ENCODE data around the gene SUN5.

SUN5 gene

GRCh38 chr20:32995802-32996201, 8.4 kb downstream of the SUN5 start:
- no peak for DNase-seq (ENCODE audit: low read depth in 2 of 2)

- DNase-seq (ENCODE audit: low read depth in 2 of 2) = no peak
Measured at GRCh38 chr20:32993496-32994050, 10.7 kb downstream of the SUN5 start.

- no peak for DNase-seq (ENCODE audit: low read depth in 2 of 2)
Measured at GRCh38 chr20:32991792-32992641, 12.2 kb downstream of the SUN5 start.

DNA sequence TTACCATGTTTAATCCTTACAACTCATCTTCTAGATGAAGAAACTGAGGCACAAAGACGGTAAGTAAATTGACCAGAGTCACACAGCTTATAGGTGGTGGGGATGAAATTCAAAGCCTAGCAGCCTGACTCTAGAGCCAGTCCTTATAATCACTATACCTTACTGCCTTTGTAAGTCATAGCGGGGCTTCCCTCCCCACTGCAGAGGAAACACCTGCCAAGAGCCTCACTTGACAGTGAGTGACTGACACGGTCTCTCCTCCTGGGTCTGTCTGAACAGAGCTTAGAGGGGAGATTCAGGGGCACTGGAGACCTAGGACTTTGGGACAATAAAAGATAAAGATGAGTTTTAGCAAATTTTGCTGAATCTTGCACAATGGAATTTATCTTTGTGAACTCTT, 12.8 kb downstream of the SUN5 start:
- no peak for DNase-seq (ENCODE audit: low read depth in 2 of 2)

DNA sequence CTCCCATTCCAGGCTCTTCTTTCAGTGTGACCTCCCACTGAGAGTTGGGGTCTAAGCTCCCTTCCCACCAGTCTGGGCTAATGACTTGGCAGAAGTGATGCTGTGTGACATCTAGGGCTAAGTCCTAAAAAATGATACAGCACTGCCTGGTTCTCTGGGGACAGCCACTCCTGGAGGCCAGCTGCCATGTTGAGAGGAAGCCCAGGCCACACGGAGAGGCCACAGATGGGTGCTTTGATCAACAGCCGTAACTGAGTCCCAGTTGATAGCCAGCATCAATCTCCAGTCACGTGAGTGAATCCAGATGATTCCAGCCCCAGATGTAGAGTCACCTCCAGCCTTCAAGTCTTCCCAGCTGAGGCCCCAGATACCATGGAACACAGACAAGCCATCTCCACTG, 13.8 kb downstream of the SUN5 start:
- DNase-seq (ENCODE audit: low read depth in 2 of 2) = no peak

- DNase-seq (ENCODE audit: low read depth in 2 of 2) = no peak
Measured at GRCh38 chr20:32989507-32990283, 14.5 kb downstream of the SUN5 start.

GRCh38 chr20:32988008-32988407, 16.2 kb downstream of the SUN5 start:
- no peak for DNase-seq (ENCODE audit: low read depth in 2 of 2)

DNA sequence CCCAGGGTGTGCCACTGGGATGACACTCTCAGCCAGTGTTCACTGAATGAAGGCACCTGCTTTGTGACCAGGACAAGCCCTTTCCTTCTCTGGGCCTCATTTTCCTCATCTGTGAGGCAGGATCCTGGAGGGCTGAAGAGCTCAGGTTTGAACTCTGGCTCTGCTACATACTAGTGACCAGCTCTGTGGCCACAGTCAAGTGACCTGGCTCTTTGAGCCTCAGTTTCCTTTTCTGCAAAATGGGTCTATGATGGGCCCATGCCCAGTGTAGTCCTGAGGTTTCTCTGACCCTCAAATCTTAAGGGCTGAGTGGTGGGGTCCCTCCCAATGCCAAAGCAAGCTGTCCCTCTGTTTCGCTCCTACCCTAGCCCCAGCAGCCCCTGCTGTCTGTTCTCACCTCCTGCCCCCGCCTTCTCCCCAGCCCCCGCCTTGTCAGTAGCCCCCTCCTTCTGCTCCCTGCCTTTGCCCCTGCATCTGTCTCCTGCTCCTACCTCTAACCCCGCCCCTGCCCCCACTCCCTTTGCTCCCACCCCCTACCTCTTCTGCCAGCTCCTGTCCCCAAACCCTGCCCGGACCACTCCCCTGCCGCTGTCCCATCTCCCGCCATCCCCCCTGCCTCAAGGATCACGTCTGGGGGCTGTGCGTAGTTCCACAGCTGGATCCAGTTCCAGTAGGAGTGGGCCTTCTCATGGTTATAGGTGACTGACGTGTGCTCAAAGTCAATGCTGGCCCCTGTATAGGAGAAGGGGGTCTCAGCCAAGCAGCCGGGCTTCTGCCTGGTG, 17.0 kb downstream of the SUN5 start:
- no peak for DNase-seq (ENCODE audit: low read depth in 2 of 2)

DNA sequence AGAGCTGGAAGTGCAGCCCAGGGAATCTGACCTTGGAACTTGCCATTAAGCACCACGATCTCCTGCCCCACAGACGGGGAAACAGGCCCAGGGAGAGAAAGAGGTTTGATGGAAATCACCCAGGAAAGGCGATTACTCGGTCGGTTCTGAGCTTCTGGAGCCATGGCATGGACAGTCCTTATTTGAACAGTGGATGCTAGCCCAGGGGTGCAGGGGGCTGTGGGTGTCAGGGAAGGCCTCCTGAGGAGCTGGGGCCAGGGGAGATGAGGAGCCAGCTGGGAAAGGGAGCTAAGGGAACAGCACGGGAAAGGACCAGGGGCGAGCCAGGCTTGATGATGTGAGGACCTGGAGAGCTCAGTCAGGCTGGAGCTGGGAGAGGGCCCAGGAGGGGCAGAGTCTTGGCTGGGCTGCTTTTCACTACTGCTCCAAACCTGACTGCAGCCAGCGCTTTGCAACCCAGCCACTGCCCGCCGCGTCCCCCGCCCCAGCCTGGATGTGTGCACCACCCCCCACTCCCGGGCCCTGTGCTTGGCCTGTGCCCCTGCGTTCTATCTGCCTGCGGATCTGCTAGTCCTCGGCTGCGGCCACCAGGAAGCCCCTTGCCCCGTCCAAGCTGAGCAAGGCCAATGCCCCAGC, 17.8 kb downstream of the SUN5 start:
- DNase-seq (ENCODE audit: low read depth in 2 of 2) = no peak

DNA sequence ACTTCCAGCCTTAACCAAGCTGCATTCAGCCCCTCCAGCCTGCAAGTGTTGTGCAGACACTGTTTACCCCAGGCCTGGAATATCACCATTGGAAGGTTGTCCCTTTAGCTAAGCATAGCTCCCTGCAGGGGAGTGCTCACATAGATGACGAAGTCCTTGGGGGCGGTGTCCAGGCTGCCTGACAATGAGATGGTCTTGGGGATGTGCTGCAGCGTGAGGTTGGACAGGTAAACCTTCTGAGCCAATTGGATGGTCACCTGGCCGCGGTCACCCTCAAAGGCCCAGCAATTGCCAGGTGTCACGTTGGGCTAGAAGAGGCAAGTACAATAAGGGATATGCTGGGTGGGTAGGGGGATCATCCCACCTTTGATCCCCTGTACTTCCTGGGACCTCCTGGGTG, 18.6 kb downstream of the SUN5 start:
- no peak for DNase-seq (ENCODE audit: low read depth in 2 of 2)

DNA sequence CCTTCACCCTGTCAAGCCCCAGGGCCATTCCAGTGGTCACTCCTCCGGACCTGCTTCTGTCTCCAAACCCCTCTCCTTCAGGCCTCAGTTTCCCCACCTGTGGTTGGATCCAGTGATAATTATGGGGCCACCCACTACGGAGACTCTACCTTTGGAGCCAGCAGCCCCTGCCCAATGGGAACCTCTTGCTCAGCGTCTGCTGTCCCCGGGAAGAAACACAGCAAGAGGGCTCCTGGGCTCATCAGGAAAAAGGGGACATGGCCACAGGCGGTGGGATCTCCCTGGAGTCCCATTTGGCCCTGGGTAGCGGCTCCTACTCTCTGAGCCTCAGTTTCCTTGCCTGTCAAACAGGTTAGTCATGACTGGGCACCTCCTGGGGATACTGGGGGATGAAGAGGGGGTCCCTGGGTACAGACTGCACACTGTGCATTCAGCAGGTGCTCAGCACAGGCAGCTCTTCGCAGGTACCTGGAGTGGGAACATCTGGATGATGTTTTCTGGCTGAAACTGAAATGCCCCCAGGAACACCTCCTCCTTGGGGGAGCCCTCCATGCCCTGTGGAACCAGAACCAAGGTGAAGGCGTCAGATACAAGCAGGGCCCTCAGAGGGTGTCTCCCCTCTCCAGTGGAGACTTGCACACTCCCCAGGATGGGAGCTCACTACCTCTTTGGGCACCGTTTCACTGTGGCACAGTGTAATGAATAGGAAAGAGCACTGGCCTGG, 19.4 kb downstream of the SUN5 start:
- no peak for DNase-seq (ENCODE audit: low read depth in 2 of 2)

DNA sequence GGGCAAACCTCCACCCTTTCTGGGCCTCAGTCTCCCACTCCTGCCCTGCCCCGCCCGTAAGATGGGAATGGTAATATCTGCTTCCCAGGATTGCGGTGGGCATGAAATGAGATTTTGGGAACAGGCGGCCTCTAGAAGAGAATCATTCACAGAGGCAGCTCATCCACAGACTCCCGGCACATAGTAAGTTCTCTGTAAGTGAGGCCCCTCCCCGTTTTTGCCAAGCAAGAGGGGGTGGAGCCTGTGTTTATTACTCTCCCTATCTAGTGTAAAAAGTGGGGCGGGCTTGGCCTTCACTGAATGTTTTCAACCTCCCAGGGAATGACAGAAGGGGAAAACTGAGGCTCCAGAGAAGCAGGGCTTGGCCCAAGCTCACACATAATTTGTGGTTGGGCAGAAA, 20.0 kb downstream of the SUN5 start:
- DNase-seq (ENCODE audit: low read depth in 2 of 2) = no peak

GRCh38 chr20:32983459-32984112, 20.6 kb downstream of the SUN5 start:
- DNase-seq (ENCODE audit: low read depth in 2 of 2) = no peak

- no peak for DNase-seq (ENCODE audit: low read depth in 2 of 2)
Measured at GRCh38 chr20:32982617-32983458, 21.4 kb downstream of the SUN5 start.

DNA sequence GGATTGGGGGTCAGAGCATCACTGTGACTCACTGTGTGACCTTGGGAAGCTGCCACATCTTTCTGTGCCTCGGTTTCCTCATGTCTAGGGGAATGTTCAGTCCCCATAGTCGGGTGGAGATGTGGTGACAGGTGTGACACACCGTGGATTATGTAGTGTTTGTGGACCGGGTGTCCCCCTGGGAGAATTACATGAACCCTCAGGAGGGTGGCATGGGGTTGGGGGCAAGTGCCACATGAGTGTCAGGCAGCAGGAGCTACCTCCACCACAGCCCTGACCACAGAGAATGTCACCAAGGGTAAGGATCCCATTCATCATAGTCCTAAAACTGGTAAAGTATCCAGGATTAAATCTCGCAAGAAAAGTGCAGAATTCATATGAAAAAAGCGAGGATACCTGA, 23.2 kb downstream of the SUN5 start:
- no peak for DNase-seq (ENCODE audit: low read depth in 2 of 2)

DNA sequence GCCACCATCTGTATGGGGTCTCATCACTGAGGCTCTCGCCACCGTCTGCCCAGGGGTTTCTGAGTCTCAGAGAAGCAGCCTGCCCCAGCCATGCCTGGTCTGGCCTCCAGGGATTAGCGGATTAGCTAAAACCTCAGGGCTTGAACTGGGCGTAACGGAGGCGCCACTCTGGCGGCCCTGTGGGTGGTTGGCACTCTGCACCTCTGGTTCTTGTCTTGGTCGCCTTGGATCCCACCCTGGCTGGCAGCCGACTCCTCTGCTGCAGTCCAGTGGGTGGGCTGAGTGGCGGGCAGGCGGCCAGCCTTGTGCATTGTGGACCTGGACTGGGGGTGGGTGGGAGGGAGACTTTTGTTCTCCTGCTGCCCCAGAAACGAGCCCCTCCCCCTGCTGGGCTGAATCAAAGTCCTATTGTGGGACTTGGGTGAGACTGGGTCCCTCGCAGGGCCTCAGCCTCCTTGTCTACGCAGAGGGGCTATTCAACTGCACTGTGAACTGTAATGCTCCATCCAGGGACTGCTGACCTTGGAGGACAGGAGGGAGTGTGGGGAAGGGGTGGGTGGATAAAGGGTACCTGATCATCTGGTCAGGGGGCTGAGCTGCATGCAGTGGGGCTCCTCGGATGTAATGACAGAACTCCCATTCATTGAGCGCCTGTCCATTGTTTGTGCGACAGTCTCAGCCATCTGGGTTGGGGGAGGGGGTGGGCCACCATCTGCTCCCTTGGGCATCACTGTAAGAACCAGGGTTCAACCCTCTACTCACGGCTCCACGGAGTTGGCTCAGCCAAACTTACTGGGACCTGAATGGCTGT, 23.9 kb downstream of the SUN5 start:
- no peak for DNase-seq (ENCODE audit: low read depth in 2 of 2)

DNA sequence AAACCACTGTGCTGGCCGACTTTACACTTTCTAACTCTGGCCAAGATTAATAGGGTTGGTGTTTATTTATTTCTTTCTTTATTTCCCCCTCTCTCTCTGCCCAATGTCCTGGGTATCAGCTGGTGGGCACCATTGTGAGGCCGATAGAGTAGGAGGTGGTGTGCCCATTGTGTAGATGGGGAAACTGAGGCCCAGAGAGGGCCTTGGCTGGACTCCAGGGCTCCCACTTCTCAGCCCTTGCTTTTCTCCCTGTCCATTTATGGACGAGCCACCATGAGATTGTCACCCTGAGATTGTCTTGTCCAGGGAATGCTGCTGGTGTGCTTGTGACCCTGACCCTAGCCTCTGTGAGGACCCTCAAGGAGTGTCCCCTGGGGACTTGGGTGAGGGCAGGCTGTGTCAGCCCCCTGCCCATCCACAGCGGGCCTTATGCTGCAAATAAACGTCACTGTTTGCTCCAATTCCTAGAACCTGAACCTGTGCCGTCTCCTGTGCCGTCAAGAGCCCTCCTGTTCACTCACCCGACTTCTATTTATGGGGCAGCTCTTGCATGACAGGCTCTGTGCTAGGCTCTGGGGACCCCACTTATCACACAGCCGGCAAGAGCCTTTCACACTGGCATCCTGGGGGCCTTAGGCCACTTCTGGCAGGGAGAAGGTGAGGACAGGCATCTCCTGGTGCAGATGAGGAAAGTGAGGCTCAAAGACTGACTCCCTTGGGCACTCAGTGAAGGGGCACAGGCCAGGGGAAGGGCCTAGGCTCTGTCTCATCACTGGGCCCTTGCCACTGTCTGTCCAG, 24.8 kb downstream of the SUN5 start:
- DNase-seq (ENCODE audit: low read depth in 2 of 2) = no peak

DNA sequence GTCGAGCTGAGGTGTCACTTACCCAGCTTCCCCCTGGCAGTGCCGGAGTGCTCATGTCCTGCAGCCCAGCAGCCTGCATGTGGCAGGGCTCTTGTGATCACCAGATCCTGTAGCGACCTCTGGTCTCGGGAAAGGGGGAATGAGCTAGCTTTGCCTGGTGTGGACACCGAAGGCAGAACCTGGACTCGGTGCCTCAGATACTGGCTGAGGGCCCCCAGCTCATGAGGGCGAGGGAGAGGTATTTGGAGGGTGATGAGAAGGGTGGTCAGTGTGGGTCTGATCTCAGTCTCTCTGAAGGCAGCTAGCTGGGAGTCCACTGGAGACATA, 26.3 kb downstream of the SUN5 start:
- DNase-seq (ENCODE audit: low read depth in 2 of 2) = no peak

All from stimulated activated CD8-positive, alpha-beta memory T cell treated with anti-CD3 and anti-CD28 coated beads, Interleukin-2, amount 100 ng/mL, for 48 hours (primary cell).